22Rv1 (cell line): ENCODE measurements around the gene TXNDC11.

ENCODE experiments used
- CTCF ChIP-seq: fragments of 450-650 bp; IDR thresholded peaks from 2 replicates; pipeline ENCODE4 v1.5.1; 2017; ENCODE audit warnings: mild to moderate bottlenecking
- ZFX ChIP-seq: fragments of 450-650 bp; IDR thresholded peaks from 2 replicates; pipeline ENCODE4 v1.6.1; 2017; ENCODE audit warnings: antibody characterized with exemption, borderline replicate concordance

DNA sequence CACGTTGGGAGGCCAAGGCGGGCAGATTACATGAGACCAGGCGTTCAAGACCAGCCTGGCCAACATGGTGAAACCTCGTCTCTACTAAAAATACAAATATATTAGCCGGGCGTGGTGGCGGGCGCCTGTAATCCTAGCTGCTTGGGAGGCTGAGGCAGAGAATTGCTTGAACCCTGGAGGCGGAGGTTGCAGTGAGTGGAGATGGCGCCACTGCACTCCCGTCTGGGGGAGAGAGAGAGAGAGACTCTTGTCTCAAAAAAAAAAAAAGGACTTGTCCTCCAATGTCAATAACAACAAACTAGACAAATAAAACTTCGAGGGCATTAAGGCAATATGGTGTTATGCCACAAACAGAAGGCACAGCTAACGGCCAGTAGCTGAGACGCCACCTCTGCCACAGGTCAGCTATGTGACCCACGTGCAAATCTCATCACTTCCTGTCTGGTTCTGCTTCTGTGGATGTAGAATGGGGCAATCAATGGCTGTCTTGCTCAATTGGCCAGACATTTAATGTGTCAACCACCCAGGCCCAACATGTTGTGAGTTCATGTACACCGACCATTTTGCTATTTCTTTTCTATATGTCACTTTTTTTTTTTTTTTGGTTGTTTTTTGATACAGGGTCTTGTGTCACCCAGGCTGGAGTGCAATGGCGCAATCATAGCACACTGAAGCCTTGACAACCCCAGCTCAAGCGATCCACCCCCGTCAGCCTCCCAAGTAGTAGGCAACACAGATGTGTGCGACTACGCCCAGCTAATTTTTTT, 834 bp upstream of the TXNDC11 start:
- TF ChIP-seq CTCF (no peak), ZFX (no peak)
